Activated CD4-positive, alpha-beta T cell treated with anti-CD3 and anti-CD28 coated beads, Interleukin-2, amount 10 ng/mL, durations not matched to agents 24 days and 14 days (primary cell): Measurements from ENCODE around the gene PLEKHM2. TPM values are rescaled to one million over a fixed set of nuclear protein-coding genes. Genes with fewer than 3 reads are reported as not detected.

Experiments
- DNase-seq: peaks from one replicate; pipeline ENCODE4 v3.0.0; 2022
- H3K27ac Mint-ChIP-seq: one replicate; pipeline ENCODE4 v1.8.0; 2022; ENCODE audit warnings: mild to moderate bottlenecking, mixed read lengths
- H3K27me3 Mint-ChIP-seq: one replicate; pipeline ENCODE4 v1.8.0; 2022; ENCODE audit warnings: mixed read lengths
- H3K36me3 Mint-ChIP-seq: one replicate; pipeline ENCODE4 v1.8.0; 2022; ENCODE audit warnings: low read depth, mild to moderate bottlenecking, mixed read lengths
- H3K4me1 Mint-ChIP-seq: one replicate; pipeline ENCODE4 v1.8.0; 2021; ENCODE audit warnings: mixed read lengths
- H3K4me3 Mint-ChIP-seq: one replicate; pipeline ENCODE4 v1.8.0; 2022; ENCODE audit warnings: mild to moderate bottlenecking, moderate library complexity, mixed read lengths
- H3K9me3 Mint-ChIP-seq: one replicate; pipeline ENCODE4 v1.8.0; 2021; ENCODE audit warnings: mixed read lengths
- intact Hi-C: fragments of 100-400 bp; cut with micrococcal nuclease; formaldehyde crosslinking; loops from one replicate; pipeline ENCODE4 v1.15.1; 2023
- total RNA-seq: library from RNA; stranded (reverse); gene quantifications from 2 replicates; pipeline ENCODE4 v1.2.3, GENCODE V29; 2022

PLEKHM2 gene
- total RNA-seq, 1 donor from 2014 or later = 59.9 TPM

GRCh38 chr1:15739745-15740144 is 55.6 kb downstream of the PLEKHM2 start:
- Mint-ChIP-seq H3K36me3 (no peaks in the 10 kb centered on the region), H3K4me3 (no peak overlapping the region), H3K9me3 (no peaks in the 10 kb centered on the region), H3K4me1 (peaks cover 4% of the 10 kb centered on the region), H3K27ac (peak overlapping the region; percentile 15), H3K27me3 (no peaks in the 10 kb centered on the region)
- intact Hi-C loops = no loop called here
- DNase-seq = no peak

GRCh38 chr1:15740924-15741850 is 57.1 kb downstream of the PLEKHM2 start:
- Mint-ChIP-seq H3K36me3 (no peaks in the 10 kb centered on the region), H3K9me3 (no peaks in the 10 kb centered on the region), H3K4me1 (peaks cover 4% of the 10 kb centered on the region), H3K27ac (peak overlapping the region; percentile 46), H3K4me3 (no peak overlapping the region), H3K27me3 (no peaks in the 10 kb centered on the region)
- peak; percentile 93 for DNase-seq
- intact Hi-C loops = loop anchor here (1.0 kb wide), 1 partner anchor 146 kb away; no protein-coding TSS in a partner anchor

GRCh38 chr1:15742339-15742801 is 58.2 kb downstream of the PLEKHM2 start, which contains the start of gene TMEM82:
TSS of gene TMEM82 (plus strand) at chr1:15742499. CDS start at chr1:15742560, 61 bp downstream.
- intact Hi-C loops = no loop called here
- Mint-ChIP-seq H3K9me3 (no peaks in the 10 kb centered on the region), H3K27me3 (no peaks in the 10 kb centered on the region), H3K4me1 (peaks cover 4% of the 10 kb centered on the region), H3K36me3 (no peaks in the 10 kb centered on the region), H3K27ac (peak within 1 kb of the TSS; percentile 46), H3K4me3 (no peak within 1 kb of the TSS)
- no peak for DNase-seq

GRCh38 chr1:15744122-15744679 is 60.1 kb downstream of the PLEKHM2 start:
- Mint-ChIP-seq H3K27me3 (no peaks in the 10 kb centered on the region), H3K9me3 (no peaks in the 10 kb centered on the region), H3K36me3 (no peaks in the 10 kb centered on the region), H3K4me1 (peaks cover 4% of the 10 kb centered on the region), H3K4me3 (no peak overlapping the region), H3K27ac (no peak overlapping the region)
- intact Hi-C loops = no loop called here
- no peak for DNase-seq

GRCh38 chr1:15747378-15747777 is 63.3 kb downstream of the PLEKHM2 start:
- no peaks in the 10 kb centered on the region for H3K27me3 Mint-ChIP-seq
- intact Hi-C loops = no loop called here
- no peak overlapping the region for H3K27ac Mint-ChIP-seq
- no peak for DNase-seq
- H3K4me3 Mint-ChIP-seq = no peak overlapping the region
- H3K4me1 Mint-ChIP-seq = no peaks in the 10 kb centered on the region
- no peaks in the 10 kb centered on the region for H3K36me3 Mint-ChIP-seq
- no peaks in the 10 kb centered on the region for H3K9me3 Mint-ChIP-seq

- no peak for DNase-seq
- intact Hi-C loops = no loop called here
- Mint-ChIP-seq H3K27me3 (no peaks in the 10 kb centered on the region), H3K27ac (no peak overlapping the region), H3K4me3 (no peak overlapping the region), H3K9me3 (no peaks in the 10 kb centered on the region), H3K4me1 (no peaks in the 10 kb centered on the region), H3K36me3 (no peaks in the 10 kb centered on the region)
Measured at GRCh38 chr1:15748264-15748663, 64.1 kb downstream of the PLEKHM2 start.

- Mint-ChIP-seq H3K36me3 (no peaks in the 10 kb centered on the region), H3K27me3 (no peaks in the 10 kb centered on the region), H3K4me1 (no peaks in the 10 kb centered on the region), H3K4me3 (no peak overlapping the region), H3K9me3 (no peaks in the 10 kb centered on the region), H3K27ac (no peak overlapping the region)
- DNase-seq = no peak
- intact Hi-C loops = no loop called here
Measured at GRCh38 chr1:15748690-15749398, 64.7 kb downstream of the PLEKHM2 start.

- Mint-ChIP-seq H3K36me3 (no peaks in the 10 kb centered on the region), H3K4me3 (no peak overlapping the region), H3K27ac (no peak overlapping the region), H3K4me1 (no peaks in the 10 kb centered on the region), H3K9me3 (no peaks in the 10 kb centered on the region), H3K27me3 (no peaks in the 10 kb centered on the region)
- DNase-seq = no peak
- intact Hi-C loops = no loop called here
Measured at GRCh38 chr1:15749399-15750291, 65.5 kb downstream of the PLEKHM2 start.

GRCh38 chr1:15750924-15751323 is 66.8 kb downstream of the PLEKHM2 start:
- no peak for DNase-seq
- intact Hi-C loops = no loop called here
- H3K36me3 Mint-ChIP-seq = no peaks in the 10 kb centered on the region
- H3K9me3 Mint-ChIP-seq = no peaks in the 10 kb centered on the region
- H3K4me1 Mint-ChIP-seq = no peaks in the 10 kb centered on the region
- H3K4me3 Mint-ChIP-seq = no peak overlapping the region
- no peak overlapping the region for H3K27ac Mint-ChIP-seq
- H3K27me3 Mint-ChIP-seq = peaks cover 8% of the 10 kb centered on the region

GRCh38 chr1:15751717-15752116 is 67.6 kb downstream of the PLEKHM2 start:
- intact Hi-C loops = no loop called here
- no peaks in the 10 kb centered on the region for H3K9me3 Mint-ChIP-seq

GRCh38 chr1:15753776-15754175 is 69.7 kb downstream of the PLEKHM2 start:
- H3K4me3 Mint-ChIP-seq = no peak overlapping the region
- no peaks in the 10 kb centered on the region for H3K9me3 Mint-ChIP-seq

More at GRCh38 chr1:15751717-15752116, 67.6 kb downstream of the PLEKHM2 start:
- H3K27me3 Mint-ChIP-seq = peaks cover 14% of the 10 kb centered on the region
- no peak for DNase-seq
- peaks cover 5% of the 10 kb centered on the region for H3K4me1 Mint-ChIP-seq
- no peak overlapping the region for H3K27ac Mint-ChIP-seq
- no peaks in the 10 kb centered on the region for H3K36me3 Mint-ChIP-seq
- no peak overlapping the region for H3K4me3 Mint-ChIP-seq

GRCh38 chr1:15755021-15755645 is 71.0 kb downstream of the PLEKHM2 start:
- DNase-seq = no peak
- Mint-ChIP-seq H3K27me3 (peaks cover 35% of the 10 kb centered on the region), H3K36me3 (no peaks in the 10 kb centered on the region), H3K4me3 (no peak overlapping the region), H3K9me3 (no peaks in the 10 kb centered on the region), H3K27ac (no peak overlapping the region), H3K4me1 (peaks cover 5% of the 10 kb centered on the region)
- intact Hi-C loops = no loop called here

More at GRCh38 chr1:15753776-15754175, 69.7 kb downstream of the PLEKHM2 start:
- H3K36me3 Mint-ChIP-seq = no peaks in the 10 kb centered on the region
- intact Hi-C loops = no loop called here
- no peak for DNase-seq
- peaks cover 5% of the 10 kb centered on the region for H3K4me1 Mint-ChIP-seq
- no peak overlapping the region for H3K27ac Mint-ChIP-seq
- peaks cover 27% of the 10 kb centered on the region for H3K27me3 Mint-ChIP-seq

GRCh38 chr1:15755646-15756040 is 71.5 kb downstream of the PLEKHM2 start:
- Mint-ChIP-seq H3K9me3 (no peaks in the 10 kb centered on the region), H3K27ac (no peak overlapping the region), H3K36me3 (no peaks in the 10 kb centered on the region), H3K4me1 (peaks cover 5% of the 10 kb centered on the region), H3K27me3 (peaks cover 39% of the 10 kb centered on the region), H3K4me3 (no peak overlapping the region)
- DNase-seq = no peak
- intact Hi-C loops = no loop called here
